Measurements from ENCODE around the gene MKS1.

DNA sequence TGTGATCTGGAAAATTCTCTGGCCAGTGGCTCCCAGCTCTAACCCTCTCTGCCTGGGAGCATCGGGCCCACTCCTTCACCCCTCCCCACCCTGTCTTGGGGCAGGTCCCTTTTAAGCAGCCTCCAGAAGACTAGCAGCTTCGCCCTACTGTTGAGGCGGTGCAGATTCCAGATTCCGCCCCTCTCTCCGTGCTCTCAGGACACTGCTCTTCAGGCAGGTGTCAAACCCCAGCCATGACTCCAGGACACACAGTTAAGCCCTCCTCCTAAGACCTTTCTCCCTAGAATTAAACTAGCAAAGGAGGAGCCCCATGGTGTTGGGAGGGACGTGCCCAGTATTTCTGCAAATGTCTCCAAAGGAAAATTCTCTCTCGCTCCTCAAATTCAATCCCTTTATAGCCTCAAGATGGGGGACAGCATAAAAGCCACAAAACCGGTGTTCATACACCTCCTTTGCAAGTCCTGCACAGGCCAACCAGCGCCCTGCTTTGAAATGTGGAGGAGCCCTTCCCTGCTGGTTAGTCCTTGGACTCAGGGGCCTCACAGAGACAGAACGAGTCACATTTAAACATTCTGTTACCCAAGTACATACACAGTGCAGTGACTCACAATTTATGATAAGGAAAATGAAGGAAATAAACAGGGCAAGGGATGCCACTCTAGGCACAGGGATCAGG lies 26.5 kb upstream of the MKS1 start:
- TF ChIP-seq CTCF (conservative IDR thresholded peaks at IDR 0.05; ENCODE audit: low read depth, low read length) (no peak), EZH2 (IDR thresholded peaks at IDR 0.05; ENCODE audit: low read length, unreplicated experiment) (no peak), EZH2phosphoT487 (IDR thresholded peaks at IDR 0.05; ENCODE audit: borderline replicate concordance, low read length) (no peak)
